ENCODE data around the gene PTPRN2.
"Not testable (repeated sequence)": the region's sequence is repeated elsewhere in the genome, so short reads cannot be mapped to it uniquely, and the experiment has no call there.

The PTPRN2 gene

DNA sequence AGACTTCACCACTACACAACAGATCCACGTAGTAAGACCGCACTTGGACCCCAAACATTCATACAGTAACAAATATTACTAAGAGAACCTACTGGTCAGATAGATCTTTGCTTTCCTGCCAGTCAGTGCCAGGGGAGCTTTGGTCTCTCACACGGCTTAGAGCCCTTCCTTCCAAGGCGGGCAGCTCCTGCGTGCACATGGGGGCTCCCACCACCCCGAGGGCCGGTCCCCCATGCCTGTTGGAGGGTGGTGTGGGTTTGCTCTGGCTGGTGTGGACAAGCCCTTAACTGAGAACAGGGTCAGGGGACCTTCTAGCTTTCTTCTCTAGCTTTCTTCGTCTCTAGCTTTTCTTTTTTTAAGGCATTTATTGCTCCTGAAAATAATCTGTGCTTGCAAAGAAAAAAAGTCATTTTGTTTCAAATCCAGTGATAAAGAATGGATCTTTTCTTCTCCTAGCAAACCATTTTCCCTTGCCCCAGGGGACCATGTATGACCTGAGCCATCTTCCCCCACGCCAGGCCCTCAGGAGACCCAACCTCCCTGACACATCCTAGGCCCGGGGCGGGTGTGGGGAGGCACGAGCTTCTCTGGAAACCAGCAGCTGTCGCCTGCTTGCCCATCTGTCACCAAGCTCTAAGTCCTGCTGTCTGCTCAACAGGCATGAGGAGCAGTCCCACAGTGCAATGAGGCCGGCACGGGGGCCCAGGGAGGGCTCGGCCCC is 591.1 kb downstream of the PTPRN2 start:
- DNase-seq, result no peak

- no peak for DNase-seq
Measured at GRCh38 chr7:157995815-157996214, 591.8 kb downstream of the PTPRN2 start.

DNA sequence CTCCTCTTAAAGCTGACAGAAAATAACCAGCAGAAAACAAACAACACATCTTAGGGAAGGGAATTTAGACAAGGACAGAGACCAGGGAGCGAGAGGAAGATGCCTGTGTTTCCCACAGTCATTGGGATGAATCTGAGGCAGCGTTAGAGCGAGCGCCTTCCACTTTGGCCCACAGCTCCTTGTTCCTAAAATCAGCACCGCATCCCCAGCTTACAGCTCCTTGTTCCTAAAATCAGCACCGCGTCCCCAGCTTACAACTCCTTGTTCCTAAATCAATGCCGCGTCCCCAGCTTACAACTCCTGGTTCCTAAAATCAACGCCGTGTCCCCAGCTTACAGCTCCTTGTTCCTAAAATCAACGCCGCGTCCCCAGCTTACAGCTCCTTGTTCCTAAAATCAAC is 593.3 kb downstream of the PTPRN2 start:
- no peak for DNase-seq

GRCh38 chr7:157993406-157994105 is 594.1 kb downstream of the PTPRN2 start:
- DNase-seq, result no peak

- no peak for DNase-seq
Measured at GRCh38 chr7:157992511-157993160, 595.0 kb downstream of the PTPRN2 start.

- DNase-seq, result no peak
Measured at GRCh38 chr7:157991761-157992160, 595.9 kb downstream of the PTPRN2 start.

- DNase-seq, result no peak
Measured at GRCh38 chr7:157991351-157991750, 596.3 kb downstream of the PTPRN2 start.

- DNase-seq, result no peak
Measured at GRCh38 chr7:157990881-157991250, 596.8 kb downstream of the PTPRN2 start.

GRCh38 chr7:157990226-157990880 is 597.3 kb downstream of the PTPRN2 start:
- DNase-seq, result no peak

DNA sequence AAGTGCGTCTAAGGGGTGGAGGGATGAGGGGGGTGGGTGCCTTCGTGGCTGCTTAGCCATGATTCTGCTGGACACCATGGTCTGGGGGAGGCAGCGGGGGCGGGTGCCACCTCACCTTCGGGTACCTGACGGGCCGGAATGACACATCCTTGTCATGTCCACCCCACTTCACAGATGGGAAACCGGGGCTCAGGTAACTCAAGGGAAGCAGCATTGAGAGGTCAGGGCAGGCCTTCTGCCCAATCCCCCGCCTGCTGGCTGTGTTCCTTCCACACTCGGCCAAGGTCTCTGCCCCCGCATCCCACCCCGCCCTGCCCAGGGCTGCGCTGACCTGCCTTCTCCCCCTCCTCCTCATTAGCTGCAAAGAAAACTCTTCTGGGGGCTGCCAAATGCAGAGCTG is 598.0 kb downstream of the PTPRN2 start:
- DNase-seq, result no peak

DNA sequence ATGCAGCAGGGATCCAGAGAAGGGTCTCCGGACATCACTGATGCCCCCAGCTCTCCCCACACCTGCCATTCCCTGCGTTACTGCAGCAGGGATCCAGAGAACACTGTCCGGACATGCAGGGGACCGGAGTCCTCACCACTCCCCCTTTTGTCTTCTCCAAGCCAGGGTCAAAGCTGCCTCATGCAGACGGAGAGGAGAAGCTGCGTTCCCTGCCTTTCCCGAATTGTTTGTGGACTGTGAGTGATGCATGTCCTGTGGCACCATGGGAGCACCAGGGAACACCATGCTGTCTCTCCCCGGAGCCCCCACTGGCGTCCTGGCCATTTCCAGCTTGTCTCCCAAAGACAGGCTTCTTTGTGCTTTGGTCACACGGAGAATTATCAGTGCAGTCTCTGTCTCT is 599.7 kb downstream of the PTPRN2 start:
- DNase-seq, result no peak

DNA sequence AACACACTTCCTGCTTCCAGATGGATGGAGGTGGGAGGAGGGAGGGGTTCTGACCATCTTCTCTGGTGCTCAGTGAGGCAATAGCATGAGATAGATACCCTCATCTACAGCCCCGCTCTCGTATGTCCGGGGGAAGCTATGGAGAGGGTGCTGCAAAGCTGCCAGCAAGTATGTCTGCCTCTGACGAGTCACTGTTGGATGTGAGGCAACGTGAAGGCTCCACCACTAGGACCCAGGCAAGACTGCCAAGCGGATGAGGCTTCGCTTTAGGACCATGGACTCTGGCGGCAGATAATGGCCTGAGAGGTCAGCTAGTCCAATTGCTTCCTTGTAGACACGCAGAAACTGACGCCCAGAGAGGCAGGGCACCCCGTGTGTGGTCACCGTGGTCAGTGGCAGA is 601.6 kb downstream of the PTPRN2 start:
- DNase-seq, result no peak

GRCh38 chr7:157985636-157986035 is 602.0 kb downstream of the PTPRN2 start:
- no peak for DNase-seq

DNA sequence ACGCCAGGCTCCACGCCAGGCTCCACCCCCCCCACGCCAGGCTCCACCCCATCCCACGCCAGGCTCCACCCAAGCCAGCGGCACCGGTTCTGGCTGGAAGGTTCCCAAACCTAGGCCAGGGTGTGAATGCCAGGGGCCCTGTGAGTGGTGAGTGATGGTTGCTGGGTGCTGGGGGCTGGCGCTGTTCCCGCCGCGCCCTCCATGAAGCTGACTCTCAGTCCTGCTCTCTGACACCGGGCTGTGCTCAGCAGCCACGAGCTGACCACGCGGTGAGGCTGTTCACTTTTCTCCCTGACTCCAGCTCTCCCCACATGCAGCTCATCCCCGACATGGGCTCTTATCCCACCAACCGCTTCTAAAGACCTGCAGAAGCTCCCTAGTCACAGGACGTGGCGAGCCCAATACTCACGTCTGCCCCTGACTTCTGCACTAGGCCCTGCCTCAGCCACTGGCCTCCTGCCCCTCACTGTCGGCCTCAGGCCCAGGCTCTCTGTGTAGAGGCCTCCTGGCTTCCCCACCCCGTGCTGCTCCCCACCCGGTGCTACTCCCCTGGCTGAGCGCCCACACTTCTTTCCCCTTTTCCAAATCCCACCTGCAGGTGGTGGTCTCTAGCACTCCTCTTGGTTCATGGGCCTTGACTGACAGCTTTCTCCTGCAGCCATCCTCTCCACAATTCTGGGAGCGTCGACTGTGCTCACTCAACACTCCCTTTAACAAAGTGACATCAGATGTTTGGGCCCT is 603.0 kb downstream of the PTPRN2 start:
- DNase-seq, result no peak

GRCh38 chr7:157983502-157984422 is 603.9 kb downstream of the PTPRN2 start:
- DNase-seq, result no peak

- DNase-seq, result no peak
Measured at GRCh38 chr7:157981778-157982177, 605.8 kb downstream of the PTPRN2 start.

DNA sequence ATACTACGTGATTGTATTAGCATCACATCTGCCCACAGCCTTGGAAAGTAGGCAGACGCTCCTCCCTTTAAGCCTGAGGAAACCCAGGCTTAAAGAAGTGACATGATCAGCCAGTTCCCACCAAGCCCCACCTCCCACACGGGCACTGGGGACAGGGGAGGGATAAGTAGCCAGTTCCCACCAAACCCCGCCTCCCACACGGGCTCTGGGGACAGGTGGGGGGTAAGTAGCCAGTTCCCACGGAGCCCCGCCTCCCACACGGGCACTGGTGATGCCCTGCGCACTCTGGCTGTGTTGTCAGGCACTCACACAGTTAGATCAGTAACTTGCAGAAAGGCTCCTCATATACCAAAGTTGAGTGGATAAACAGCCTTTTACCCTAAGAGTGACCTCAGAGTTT is 606.8 kb downstream of the PTPRN2 start:
- no peak for DNase-seq

GRCh38 chr7:157980341-157980731 is 607.3 kb downstream of the PTPRN2 start:
- not testable (repeated sequence) for DNase-seq

DNA sequence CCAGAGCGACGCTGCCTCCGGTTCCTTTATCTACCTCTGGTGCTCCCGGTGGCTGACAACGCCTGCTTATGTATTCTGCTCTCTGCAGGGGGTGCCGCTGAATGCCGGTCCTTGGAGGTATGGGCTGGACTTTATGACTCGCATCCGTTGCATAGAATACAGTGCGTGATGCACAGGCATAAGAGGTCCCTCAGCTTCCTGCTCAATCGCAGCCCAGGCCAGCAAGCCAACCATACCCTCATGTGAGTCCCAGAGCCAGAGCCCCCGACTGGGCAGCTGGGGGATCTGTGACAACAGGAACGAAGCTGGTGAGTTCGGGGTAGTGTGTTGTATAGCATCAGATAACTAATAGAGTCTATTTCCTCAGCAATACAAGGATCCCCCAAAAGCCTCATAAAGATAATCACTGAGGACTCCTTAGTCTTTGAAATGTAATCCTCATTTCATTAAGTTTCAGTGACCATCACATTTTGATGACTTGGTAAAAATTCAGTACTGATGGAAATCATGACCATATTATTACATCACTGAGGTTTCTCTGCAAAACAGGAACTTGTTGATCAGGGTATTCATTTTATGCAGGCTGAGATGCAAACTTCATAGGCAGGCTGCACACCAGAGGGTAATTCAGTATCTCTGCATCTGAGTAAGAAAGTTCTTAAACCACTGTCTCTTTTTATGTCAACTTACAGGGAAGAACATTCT is 607.8 kb downstream of the PTPRN2 start:
- no peak for DNase-seq

- no peak for DNase-seq
Measured at GRCh38 chr7:157978766-157979165, 608.9 kb downstream of the PTPRN2 start.

Measured in Kasumi-1 (cell line).